HG03457 (cell line): ENCODE data around the gene RNF166.
"Not testable (repeated sequence)": the region's sequence is repeated elsewhere in the genome, so short reads cannot be mapped to it uniquely, and the experiment has no call there.

Experiments used
- ATAC-seq: cut with Tn5 transposase; IDR thresholded peaks from one replicate; pipeline ENCODE4 v1.9.1; 2021; ENCODE audit warnings: moderate number of reproducible peaks; ENCODE audit not compliant: unreplicated experiment

The RNF166 gene

DNA sequence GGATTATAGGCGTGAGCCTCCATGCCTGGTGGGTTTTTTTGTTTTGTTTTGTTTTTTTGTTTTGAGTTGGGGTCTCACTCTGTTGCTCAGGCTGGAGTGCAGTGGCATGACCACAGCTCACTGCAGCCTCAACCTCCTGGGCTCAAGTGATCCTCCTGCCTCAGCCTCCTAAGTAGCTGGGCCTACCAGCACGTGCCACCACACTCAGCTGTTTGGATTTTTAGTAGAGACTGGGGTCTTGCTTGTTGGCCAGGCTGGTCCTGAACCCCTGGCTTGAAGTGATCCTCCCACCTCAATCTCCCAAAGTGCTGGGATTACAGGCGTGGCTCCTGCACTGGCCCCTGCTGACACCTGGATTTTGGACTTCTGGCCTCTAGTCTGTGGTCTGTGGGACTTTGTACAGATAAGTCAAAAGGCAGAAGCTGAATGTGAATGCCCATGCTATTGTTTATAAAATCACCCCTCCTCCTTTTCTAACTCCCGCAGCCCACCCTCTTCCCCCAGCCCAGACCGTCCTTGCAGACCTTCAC is 25.6 kb downstream of the RNF166 start:
- no peak for ATAC-seq

DNA sequence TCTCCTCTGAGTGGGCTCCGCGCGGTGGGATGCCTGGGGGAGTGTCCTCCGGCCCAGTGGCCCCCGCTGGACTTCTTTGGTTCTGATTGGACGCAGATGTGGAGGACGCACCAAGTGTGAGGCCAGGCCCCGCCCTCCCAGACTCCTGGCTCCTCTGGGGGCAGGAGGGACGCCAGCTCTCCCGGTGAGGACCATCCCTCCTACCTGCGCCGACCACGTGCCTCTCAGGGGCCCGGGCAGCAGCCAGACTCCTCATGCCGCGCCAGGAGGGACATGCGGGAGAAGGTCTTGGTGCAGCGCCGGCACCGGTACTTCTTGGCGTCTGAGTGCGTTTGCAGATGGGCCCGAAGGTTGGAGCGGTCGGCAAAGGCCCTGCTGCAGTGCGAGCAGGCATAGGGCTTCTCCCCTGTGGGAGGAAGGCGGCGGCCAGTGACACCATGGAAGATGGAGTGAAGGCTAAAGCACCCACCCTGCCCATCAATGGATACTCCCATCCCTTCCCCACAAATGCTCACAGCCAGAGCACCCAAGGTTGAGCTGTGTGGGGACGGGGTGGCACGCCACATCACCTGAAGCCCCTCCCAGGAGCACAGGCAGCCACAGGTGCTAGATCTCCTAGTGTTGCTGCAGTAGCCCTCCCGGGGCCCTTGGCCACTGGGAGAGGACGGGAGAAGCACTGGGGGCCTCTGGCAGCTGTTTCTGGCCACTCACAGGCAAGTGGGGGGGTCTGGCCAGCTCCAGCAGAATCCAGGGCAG is 27.8 kb downstream of the RNF166 start:
- no peak for ATAC-seq

DNA sequence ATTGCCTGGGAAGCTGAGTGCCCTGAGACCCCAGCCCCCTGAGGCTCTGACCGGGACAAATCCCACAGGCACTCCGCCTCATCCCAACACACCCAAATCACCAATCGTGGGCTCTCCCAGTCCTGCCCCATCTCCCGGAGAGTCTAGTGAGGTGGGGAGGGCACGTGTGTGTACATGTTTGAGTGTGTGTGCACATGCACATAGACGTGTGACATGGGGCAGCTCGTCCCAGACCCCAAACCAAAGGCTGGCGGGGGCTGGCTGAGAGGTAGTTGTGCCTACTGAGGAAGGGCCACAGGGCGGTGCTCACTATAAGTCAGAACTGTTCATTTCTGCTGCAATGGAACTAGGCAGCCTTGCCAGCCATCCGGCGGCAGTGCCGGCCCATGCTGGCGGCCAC is 28.5 kb downstream of the RNF166 start:
- no peak for ATAC-seq

DNA sequence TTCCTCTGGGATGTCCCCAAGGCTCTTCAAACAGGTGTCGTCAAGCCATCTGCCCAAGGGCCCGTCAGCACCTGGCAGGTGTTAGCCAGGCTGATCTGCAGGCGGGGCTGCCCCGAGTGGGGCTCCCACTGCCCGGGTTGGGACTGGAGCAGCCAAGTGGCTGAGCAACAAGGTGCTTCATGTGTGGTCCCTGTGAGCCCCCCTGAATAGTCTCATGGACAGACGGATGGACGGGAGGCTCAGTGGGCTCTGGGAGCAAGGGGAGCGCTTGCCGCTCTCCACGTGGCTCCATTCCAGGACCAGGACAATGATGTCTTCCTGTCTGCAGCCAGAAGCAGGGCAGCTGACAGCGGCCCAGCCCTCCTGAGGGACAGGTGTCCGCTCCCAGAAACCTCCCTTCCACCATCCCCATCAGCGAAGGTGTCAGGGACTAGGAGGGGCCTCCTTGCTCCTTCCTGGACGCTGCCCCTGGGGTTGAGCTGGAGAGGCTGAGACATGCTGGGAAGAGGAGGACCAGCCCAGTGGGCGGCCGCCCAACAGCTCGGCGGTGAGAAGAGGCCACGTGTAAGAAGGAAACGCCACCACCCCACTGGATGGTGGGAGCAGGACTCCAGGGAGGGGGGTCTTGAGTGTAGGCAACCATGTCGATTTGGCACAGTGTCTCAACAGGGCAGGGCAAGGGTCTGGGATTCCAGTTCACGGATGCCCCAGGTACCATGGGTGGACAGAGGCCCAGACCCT is 29.5 kb downstream of the RNF166 start:
- no peak for ATAC-seq

DNA sequence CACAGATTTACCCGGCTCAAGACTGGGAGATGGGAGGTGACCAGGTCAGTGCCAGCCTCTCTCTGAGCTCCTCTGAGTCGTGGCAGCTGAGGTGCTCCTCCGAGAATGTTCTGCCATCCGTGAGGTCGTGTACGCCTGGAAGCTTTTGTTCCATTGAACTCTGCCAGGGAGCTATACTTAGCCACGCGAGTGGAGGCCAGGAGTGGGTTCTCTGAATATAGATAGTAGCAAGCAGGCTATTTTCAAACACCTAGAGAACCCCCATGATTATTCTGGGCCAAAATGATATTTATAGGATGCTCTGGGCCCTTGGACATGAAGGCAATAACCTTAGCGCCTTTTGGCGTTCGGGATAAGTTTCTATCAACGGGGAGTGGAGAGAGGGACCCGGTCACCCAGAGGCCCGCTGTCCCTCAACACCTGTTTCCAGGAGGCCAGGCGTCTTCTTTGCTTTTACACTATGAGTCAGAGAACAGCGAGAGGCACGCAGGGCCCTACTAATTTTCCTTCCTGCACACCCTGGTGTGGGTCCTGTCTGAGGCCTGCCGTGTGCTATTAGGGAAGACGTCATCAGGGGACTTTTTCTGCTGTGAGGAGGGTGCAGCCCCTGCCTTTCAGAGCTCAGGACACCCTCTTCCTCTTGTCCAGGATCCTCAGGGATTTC is 32.4 kb downstream of the RNF166 start:
- ATAC-seq: no peak

DNA sequence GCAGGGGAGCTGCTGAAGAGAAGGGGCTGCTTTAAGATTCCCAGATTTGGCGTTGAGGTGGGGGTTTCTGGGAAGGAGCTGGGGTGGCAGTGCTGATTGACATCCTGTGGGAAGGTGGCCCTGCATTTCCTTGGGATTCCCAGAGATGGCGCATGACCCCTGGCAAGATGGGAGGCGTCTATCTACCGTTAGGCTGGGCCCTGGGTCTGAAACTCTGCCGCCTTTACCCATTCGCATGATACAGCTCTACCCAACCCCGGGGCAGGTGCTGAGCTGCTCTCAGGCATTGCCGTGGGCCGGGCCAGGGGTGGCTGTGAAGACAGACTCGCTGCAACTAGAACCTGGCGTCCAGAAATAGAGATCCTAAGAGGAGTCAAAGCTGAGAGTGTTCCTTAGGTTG is 33.4 kb downstream of the RNF166 start:
- no peak for ATAC-seq

DNA sequence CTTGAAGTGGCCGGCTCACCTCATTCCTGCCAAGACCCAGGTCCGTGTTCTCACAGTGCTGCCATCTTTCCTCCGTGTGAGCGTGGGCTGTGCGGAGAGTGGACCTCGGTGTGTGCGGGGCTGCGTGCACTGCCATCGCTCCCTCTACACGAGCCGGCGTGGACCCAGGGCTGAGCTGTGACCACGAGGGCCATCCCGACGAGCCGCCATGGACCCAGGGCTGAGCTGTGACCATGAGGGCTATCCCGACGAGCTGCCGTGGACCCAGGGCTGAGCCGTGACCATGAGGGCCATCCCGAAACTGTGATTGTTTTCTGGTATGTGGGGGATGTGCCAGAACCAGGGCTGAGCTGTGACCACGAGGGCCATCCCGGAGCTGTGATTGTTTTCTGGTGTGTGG is 34.4 kb downstream of the RNF166 start:
- ATAC-seq: no peak

DNA sequence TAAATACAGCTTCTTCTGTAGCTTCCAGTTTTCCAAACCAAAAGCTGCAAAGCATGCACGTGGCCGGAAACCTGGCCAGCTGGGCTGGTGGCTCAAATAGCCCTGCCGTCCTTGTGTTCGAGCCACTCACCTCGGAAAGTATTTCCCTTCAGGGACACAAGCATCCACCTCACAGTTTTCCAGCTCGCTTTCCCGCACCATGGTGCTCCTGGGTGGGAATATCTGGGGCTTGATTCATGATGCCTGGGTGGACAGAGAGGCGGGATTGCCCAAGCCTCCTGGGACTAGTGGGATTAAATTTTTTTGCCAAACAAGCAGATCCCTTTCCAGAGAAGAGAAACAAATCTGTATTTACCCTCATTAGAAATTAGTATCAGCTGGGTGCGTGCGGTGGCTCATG is 36.2 kb downstream of the RNF166 start:
- no peak for ATAC-seq

DNA sequence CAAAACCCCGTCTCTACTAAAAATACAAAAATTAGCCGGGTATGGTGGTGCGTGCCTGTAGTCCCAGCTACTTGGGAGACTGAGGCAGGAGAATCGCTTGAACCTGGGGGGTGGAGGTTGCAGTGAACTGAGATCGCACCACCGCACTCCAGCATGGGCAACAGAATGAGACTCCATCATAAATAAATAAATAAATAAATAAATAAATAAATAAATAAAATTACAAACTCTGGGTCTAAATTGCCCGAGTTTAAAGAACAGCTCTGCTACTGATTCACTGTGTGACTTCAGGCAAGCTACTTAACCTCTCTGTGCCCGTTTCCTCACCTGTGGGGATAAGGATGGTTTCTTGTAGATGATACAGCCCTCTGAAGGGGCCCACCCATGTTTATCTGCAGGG is 36.7 kb downstream of the RNF166 start:
- not testable (repeated sequence) for ATAC-seq

DNA sequence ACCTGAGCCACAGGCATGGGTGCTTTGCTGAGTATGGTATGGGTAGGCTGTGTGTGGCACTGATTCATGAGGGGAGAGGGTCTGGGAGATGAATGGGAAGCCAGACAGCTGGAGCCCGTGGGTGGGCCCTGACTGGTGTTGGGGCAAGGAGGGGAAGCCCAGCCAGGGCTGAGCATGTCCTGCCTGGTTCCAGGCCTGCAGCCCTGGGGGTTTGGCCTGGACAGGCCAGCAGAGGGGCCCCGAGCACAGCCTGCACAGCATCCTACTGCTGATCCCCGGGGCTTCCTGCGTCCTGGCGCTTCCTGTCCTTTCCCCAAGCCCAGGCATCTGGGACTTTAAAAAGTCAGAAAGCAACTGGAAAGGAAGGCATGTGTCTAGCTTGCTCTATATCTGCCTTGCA is 38.7 kb downstream of the RNF166 start:
- no peak for ATAC-seq

DNA sequence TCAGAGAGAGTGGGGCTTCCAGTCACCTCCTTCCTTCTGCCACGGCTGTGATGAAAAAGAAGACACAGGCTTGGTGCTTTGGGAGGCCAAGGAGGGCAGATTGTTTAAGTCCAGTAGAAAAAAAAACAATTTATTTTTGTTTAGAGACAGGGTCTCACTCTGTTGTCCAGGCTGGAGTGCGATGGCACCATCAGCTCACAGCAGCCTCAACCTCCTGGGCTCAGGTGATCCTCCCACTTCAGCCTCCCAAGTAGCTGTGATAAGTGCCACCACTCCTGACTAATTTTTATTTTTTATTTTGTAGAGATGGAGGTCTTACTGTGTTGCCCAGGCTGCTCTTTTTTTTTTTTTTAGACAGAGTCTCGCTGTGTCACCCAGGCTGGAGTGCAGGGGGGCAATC is 40.6 kb downstream of the RNF166 start:
- no peak for ATAC-seq

DNA sequence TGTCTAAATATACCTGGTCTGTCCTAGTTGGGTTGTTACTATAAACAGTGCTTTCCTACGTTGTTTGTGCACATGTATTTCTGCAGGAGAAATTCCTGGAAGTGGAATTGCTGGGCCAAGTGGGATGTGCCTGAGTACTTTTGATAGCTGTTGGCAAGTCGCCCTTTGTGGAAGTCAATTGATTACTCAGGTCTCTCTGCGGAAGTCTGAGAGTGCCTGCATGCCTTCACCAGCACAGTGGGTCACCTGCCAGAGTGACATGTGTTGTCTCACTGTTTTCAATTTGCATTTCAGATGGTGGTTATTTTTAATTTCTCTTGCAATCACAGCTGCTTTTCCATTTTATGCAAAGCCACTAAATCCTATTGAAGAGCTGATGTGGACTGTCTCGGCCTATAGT is 41.1 kb downstream of the RNF166 start:
- ATAC-seq: no peak

DNA sequence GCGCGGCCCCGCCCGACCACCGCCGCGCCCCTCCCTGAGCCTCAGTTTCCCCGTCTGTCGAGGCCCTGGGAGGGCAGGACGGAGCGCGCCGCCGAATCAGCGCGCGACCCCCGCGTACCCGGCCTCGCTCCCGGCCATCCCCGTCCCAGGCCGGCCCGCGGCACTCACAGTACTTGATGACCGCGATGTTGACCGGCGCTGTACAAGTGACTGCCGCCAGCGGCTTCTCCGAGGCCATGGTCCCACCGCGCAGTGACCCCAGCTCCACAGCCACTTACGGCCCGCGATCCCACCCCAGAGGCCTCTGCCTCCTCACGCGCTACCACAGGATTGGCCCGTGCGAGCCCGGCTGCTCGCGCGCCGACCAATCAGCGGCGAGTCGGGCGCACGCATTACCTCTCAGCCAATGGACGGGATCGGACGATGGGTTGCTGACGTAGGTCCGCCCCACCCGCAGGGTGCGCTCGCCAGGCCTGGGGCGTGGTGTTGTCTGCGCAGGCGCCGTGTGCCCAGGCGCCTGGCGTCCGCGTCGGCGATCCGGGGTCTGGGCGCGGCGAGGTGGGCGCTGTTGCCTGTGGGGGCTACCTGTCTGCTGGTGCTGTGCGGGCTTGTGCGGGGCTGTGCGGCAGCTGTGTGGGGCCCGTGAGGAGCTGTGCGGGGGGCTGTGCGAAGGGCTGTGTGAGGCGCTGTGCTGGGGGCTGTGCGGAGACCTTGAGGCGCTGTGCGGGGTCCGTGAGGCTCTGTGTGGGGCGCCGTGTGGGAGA is 43.2 kb downstream of the RNF166 start, which contains the start of gene MVD:
Gene MVD, minus strand, starts transcription at position 249 of the 764 bp plus-strand sequence. Its CDS starts 11 bp downstream, at position 238.
- peak; percentile 87 for ATAC-seq

DNA sequence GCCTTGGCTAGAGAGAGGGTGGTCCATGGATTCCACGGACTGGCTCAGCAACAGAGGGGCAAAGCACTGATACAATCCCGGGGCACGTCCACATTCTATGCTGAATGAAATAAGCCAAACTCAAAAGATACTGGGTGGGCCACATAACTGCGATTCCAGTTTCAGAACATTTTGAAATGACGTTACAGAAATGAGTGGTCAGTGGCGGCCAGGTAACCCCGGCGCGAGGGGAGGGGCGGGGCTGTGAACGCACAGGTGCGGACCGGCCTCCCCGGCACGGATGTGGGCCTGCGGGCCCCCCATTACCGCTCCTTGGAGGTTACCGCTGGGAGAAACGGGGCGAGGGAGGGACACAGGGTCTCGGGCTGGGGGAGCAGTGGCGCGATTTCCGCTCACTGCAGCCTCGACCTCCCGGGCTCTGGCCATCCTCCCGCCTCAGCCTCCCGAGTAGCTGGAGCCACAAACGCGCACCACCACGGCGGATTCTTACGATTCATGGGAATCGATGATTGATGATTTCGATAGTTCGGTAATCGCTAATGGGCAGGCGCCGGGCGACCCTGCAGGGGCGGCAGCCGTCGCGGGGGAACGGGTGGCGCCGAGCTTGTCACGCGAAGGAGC is 43.9 kb downstream of the RNF166 start:
- ATAC-seq: peak; percentile 3

DNA sequence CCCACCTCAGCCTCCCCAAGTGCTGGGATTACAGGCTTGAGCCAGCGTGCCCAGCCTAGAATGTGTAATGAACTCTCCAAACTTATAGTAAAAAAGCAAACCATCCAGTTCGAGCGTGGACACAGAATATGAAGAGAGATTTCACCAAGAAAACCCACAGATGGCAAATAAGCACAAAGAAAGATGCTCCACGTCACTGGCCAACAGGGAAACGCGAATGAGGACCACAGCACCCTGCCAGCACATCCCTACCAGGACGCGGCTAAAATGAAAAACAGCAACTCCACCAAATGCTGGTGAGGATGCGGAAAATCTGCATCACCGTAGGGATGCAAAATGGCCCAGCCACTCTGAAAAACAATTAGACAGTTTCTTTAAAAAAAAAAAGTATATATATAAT is 44.7 kb downstream of the RNF166 start:
- no peak for ATAC-seq

DNA sequence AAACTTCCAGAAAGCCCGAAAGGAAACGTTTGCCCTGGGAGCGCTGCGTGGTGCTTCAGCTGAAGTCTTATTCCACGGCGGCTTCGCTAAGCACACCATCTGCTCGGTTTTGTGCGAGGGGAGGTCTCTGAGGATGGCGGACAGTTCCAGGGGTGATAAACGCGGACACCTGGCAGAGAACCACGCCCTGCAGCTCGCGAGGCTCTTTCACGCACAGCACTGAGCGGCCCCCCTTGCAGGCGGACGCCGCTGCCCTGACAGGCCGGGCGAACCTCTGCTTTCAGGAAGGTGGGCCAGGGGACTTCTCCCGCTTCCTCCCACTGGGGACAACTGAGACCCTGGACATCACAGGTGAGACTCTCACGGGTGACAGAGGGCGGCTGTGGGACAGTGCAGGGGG is 47.0 kb downstream of the RNF166 start:
- ATAC-seq: no peak

DNA sequence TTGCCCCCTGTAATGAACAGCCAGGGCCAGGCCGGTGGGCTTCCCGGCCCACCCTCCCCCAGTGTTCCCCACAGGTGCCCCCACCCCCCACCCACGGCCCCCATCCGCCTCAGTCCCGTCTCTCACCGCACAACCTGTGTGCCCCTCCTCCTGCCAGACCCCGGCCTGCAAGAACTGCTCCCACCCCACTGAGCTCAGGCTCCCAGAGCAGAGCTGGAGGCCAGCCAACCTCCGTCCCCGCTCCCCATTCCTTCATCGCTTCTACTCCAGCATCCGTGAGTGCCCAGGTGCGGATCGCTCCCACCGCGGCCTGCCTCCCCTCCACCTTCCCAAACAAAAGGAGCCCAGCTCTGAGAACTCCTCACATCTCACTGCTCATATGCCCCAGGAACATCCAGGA is 47.5 kb downstream of the RNF166 start:
- ATAC-seq: no peak

DNA sequence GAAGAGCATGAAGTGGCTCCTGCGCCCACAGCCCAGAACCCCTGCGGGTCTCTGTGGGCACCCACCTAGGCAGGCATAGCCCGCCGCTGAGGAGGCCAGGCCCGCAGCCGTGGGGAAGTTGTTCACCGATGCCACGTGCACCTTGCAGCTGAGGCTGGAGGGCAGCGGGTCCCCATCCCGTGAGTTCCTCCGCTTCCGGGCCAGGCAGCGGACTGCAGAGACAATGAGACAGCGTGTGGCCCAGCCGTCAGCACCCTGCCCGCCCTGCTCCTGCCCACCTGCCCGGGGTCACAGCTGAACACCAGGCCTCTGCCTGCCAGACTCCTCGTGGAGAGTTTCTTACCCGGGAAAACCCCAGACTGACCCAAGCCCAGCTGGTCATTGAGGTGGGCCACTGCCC is 48.8 kb downstream of the RNF166 start:
- no peak for ATAC-seq

DNA sequence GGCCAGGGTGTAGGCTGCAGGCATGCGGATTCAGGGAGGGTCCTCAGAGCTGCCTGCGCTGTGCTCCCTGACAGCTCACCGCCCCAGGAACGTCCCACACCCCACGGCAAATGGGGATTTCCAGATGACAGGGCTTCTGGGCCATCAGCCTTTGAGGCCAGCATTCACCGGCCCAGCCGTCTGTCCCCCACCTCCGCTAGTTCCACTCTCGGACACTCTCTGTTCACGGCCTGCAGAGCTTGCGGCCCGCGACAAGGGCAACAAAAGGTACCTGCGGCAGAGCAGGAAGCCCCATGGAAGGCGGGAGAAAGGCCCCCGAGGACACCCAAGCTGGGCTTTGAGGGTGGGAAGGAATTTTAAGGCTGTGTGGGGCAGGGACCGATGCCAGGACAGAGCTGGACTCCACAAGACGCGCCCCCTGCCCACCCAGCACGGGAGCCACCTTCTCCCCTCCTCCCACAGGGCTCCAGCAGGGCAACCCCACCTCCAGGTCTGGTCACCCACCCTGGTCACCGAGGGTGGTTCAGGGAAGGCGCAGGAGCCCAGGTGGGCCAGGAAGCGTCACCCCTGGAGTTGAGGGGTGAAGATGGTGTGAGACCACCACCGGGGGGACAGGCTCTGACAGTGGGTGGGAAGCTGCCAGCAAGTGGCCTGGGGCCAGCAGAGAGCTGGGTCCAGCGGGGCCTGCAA is 49.8 kb downstream of the RNF166 start:
- no peak for ATAC-seq

DNA sequence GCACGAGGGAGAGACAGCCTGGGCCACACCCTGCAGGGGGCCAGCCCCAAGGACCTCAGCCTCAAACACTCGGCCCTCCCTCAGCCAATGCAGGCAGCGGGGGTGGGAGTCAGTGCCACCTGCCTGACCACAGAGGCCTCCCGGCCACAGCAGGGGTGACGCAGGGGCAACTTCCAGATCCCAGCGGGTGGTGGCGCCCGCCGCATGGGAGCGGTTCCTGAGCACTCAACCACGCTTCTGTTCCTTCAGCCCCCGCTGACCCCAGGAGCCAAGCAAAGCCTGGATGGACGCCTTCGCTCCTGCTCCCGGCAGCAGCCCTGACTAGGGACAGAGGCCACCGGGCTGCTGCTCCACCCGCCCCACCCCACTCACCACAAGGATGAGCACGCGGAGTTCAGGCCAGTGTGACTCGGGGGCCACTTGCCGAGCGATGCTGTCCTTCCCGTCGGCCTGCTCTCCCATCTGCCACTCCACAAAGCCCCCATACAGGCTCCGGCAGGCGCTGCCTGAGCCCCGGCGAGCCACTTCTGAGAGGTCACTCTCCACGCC is 50.4 kb downstream of the RNF166 start:
- ATAC-seq: no peak
